ENCODE data around the gene C8B.

- TF ChIP-seq POLR2A (IDR thresholded peaks at IDR 0.05) (no peak), CTCF (IDR thresholded peaks at IDR 0.05) (no peak)
Observed at GRCh38 chr1:56894014-56894413, 71.8 kb downstream of the C8B start.
